Hematopoietic multipotent progenitor cell treated with erythropoietin and hydrocortisone succinate and interleukin-3 and kit ligand, for 4 days (in vitro differentiated cells): ENCODE measurements around the gene RAB11FIP3.

Experiments
- DNase-seq: peaks from one replicate; pipeline ENCODE4 v3.0.0-alpha.2; 2015

RAB11FIP3 gene

GRCh38 chr16:556474-557173 is 131.2 kb downstream of the RAB11FIP3 start:
- no peak for DNase-seq

DNA sequence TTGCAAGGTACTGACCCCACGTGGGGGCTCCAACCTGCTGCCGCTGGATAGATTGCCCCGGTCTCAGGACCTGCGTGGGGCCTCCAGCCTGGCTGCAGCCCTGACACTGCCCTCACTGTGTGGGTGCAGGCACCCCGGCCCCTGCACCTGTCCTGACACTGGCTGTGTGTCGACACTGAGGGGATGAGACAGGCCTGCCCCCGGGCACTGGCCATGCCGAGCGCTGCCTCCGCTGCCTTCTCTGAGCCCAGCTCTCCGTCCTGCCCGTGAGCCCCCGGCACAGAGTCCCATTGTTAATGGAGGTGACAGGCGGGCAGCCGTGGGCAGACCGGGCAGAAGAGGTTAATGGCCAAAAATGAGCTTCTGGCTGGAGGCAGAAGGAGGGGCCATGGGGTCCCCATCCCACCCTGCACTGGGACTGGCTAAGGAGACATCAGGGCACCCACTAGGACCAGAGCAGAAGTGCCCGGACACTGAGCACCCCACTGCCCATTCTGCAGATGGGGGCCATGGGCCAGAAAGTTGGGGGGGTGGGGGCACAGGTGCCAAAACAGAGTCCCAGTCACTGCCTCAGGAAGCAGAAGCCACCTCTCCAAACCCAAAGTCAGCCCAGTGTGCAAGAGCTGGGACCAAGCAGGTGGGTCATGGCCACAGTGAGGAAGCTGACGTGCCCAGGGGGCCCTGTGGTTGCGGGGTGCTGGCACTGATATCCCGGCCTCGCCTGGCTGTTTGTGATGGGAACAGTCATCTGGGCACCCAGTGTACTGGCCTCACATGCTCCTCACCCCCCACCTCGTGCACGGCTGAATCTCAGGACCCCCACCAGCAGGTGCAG is 132.2 kb downstream of the RAB11FIP3 start:
- peak; percentile 42 for DNase-seq

DNA sequence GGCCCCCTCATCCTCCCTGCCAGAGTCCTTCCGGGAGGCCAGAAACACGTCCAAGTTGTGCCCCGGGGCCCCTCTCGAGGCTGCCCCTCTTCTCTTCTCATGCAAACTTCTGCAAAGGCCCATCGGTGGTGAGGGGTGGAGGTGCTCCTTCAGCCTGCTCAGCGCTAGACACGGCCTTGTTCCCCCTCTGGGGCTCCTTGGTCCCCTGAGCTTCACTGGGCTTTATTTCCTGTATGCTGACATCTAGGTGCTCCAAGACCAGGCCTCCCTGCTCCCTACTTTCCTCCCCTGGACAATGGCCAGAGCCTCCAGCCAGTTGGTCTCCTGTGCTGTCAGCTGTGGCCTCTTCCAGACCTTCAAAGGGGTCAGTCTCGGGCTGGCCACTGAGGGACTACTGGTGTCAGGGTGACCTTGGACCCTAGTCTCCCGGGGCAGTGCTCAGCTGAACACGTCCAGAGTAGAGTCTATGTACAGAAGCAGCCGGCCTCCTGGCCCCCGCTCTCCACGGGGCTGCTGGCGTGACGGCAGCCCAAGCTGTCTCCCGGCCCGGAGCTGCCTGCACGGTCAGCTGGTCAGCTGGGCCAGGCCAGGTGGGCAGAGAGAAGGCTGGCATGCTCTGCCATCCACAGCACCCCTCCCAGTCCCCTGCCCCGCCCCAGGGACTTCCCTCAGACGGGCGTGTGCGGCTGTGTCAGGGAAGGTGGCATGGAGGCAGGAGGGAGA is 133.0 kb downstream of the RAB11FIP3 start:
- peak; percentile 43 for DNase-seq

- no peak for DNase-seq
Observed at GRCh38 chr16:559021-559380, 133.6 kb downstream of the RAB11FIP3 start.

- DNase-seq, result no peak
Observed at GRCh38 chr16:559411-560203, 134.2 kb downstream of the RAB11FIP3 start.

- no peak for DNase-seq
Observed at GRCh38 chr16:560204-560700, 134.8 kb downstream of the RAB11FIP3 start, which contains the start of gene PRR35. TSS of gene PRR35 (plus strand) at chr16:560394. CDS start at chr16:563295, 2,901 bp downstream.

- DNase-seq, result no peak
Observed at GRCh38 chr16:560701-561412, 135.4 kb downstream of the RAB11FIP3 start.

- DNase-seq, result no peak
Observed at GRCh38 chr16:561413-561794, 136.0 kb downstream of the RAB11FIP3 start.

- DNase-seq, result no peak
Observed at GRCh38 chr16:561957-562938, 136.8 kb downstream of the RAB11FIP3 start.

GRCh38 chr16:563072-563644 is 137.7 kb downstream of the RAB11FIP3 start:
- DNase-seq, result no peak

- DNase-seq, result no peak
Observed at GRCh38 chr16:564690-565418, 139.4 kb downstream of the RAB11FIP3 start.

DNA sequence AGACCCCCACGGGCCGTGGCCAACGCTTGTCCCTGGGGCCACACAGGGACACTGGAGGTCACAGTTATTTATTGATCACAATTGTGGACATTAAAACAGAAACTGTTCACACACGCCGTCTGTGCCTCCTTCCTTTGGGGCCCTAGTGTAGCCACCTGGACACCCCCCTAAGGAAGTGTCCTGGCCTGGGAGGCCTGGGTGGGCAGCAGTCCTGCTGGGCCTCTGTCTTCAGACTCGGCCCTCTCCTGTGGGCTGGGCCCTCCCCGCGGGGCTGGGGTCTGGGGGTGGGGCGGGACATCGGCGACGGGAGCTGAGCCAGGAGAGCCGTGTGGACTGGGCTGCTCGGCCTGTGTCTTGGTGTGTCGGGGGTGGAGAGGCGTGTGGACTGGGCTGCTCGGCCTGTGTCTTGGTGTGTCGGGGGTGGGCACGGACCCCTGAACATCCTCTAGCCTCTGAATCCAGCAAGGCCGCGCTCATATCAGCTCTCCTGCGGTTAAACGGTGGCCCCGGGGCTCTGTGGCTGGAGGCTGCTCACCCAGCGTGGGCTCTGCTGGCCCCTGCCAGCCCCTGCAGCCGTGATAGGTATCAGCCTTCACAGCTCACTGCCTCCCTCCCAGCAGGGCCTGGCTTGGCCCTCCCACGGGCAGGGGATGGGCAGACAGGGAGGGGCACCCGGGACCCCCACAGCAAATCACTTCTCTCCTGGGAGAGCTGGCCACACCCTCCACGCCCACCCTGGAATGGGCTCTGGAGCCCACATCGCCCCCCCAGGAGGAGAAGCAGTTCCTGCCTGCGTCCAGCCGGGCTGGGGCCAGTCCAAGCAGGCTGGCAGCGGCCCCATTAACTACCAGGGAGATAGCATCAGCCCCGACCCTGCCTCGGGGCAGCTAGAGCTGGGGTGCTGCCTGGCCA is 140.2 kb downstream of the RAB11FIP3 start:
- peak; percentile 56 for DNase-seq

GRCh38 chr16:566475-567372 is 141.3 kb downstream of the RAB11FIP3 start, which contains the start of gene NHLRC4:
TSS of gene NHLRC4 (plus strand) at chr16:567005. CDS start at chr16:568048, 1,043 bp downstream.
- DNase-seq, result peak; percentile 95

- DNase-seq, result no peak
Observed at GRCh38 chr16:567373-568256, 142.2 kb downstream of the RAB11FIP3 start.

DNA sequence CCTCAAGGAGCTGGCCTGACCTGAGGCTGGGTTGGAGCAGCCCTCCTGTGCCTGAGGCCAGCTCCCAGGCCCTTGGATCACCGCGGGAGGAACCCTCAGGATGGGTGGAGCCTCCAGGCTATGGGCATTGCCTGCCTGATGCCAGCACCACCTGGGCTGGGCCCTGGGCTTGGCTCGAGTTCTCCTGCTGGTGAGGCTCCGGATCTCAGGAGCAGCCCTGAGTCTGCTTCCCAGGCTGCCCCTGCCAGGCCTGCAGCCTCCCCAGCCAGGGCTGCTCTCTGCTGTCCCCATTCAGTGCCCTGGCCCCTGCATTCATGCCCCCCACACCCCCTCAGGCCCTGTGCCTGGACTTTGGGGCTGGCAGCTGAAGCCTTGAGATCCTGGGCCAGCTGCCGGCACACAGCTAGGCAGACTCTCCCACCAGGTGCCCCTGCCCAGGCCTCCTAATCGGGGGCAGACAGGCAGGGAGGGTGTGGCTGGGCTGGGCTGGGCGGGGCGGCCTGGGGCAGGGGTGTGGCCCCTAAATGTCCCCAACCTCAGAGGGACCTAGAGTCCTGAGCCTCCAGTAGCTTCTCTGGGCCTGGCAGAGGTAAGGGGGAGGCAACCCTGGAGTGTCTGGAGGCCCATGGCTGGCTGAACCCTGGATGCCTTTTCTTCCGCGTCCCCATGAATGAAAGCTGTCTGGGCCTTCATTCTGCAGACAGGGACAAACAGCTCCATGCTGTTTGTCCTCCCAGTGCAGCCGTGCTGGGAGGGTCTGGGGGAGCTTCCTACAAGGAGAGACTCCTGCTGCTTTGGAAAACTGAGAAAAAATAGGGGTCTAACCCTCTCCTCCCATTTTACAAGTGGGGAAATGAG is 143.2 kb downstream of the RAB11FIP3 start:
- peak; percentile 91 for DNase-seq
